Activated CD4-positive, alpha-beta T cell treated with anti-CD3 and anti-CD28 coated beads, Interleukin-2, amount 50 U/mL, for 24 hours (primary cell): Measurements from ENCODE around the gene CA10.

Source experiments
- DNase-seq, 2 donors: peaks; one replicate each; pipeline ENCODE4 v3.0.0-alpha.2; 2020; ENCODE audit warnings: low read depth in 1 of 2, low spot score in 1 of 2

Gene CA10

GRCh38 chr17:52147431-52147830 is 11.1 kb downstream of the CA10 start:
- no peak for DNase-seq

- no peak for DNase-seq
These were observed 13.0 kb downstream of the CA10 start for GRCh38 chr17:52145476-52145875.

DNA sequence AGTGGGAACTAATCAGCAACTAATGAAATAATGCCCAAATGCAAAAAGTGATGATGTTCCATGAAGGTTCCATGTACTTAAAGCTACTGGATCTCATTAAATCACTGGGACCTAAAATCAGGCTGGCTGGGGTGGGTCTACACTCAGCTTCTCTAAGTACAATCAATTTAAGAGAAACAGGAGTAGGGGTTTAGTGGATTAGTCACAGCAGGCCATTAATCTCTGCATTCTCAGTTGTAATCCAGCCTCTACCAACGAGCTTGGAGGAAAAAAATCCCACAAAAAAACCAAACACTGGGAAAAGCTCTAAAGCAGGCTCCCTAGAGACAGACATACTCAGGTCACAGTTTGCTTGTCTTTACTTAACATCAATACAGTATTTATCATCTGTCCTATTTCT is 15.0 kb downstream of the CA10 start:
- no peak for DNase-seq

DNA sequence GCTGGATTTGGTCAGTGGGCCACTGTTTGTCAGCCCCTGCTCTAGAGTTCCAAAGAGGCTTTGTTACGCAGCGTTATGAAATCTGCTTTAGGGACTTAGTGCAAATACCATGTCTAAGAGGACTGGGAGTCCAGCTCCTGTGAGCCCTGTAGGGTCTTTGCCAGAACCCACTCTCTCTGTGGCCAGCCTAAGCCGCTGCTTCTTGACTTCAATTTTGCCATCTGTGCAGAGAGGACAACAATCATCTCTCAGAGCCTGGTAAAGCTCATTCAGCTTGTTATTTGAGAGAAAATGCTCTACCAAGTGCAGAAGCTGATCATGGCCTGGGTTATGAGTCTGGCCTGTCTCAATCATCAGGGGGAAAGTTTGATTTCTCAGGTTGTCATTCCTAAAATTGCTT is 17.9 kb downstream of the CA10 start:
- DNase-seq: no peak

DNA sequence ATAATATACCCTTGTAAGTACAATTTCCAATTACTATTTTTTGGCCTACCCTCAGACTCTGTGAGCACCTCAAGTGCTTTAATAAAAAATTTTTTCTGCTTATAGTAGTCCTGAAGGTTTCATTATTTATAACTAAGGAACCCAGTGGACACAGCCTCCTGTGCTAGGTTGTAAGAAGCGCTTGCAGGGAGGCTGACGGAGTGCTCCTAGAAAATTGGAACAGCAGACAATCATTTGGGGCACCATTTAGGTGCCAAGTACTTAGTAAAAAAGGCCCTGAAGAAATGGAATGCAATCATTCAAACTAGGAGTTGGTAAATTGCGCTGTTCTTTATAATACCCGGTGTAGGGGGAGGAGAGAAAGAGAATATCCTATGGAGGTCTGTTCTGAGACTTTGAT is 19.8 kb downstream of the CA10 start:
- DNase-seq: no peak

- DNase-seq: no peak
These were observed 20.2 kb downstream of the CA10 start for GRCh38 chr17:52138350-52138749.

GRCh38 chr17:52136166-52136565 is 22.3 kb downstream of the CA10 start:
- no peak for DNase-seq

- no peak for DNase-seq
These were observed 23.9 kb downstream of the CA10 start for GRCh38 chr17:52134641-52135040.

- DNase-seq: no peak
These were observed 29.8 kb downstream of the CA10 start for GRCh38 chr17:52128721-52129120.

- no peak for DNase-seq
These were observed 33.5 kb downstream of the CA10 start for GRCh38 chr17:52124993-52125392.

DNA sequence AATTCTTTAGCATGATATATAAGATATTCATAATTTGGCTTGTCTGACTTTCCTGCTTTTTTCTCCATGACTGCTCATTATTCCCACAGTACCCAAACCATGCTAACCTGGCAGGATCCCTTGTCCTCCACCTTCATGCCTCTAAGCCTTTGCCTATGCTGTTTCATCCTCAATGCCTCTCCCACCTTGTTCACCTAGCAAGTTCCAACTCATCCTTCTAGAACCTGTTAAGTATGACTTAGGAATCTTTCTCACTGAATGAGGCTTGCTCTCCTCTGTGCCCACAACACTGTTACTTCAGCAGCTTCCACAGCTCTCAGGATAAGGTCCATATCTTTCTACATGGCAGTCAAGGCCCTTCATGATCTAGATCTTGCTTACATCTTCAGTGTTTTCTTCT is 34.0 kb downstream of the CA10 start:
- DNase-seq: no peak

GRCh38 chr17:52120465-52120864 is 38.0 kb downstream of the CA10 start:
- DNase-seq: no peak

GRCh38 chr17:52110923-52111581 is 47.5 kb downstream of the CA10 start:
- no peak for DNase-seq

- no peak for DNase-seq
These were observed 51.8 kb downstream of the CA10 start for GRCh38 chr17:52106638-52107261.

DNA sequence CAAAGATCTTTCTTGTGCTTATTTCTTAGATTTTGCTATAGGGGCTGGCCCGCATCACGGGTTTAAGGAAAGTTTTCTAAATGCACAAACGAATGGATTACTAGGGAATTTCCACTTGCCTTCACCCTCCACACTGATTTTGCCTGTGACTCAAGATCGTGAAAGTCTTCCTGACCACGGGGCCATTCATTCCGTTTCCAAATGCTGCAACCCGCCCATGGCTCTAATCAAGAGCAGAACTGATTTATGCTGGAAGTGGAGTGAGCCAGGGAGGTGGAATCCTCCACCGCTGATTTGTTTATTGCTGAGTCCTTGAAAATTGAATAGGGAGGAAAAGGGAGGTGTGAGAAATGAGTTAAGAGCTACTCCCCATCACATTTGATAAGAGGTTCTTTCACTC is 52.4 kb downstream of the CA10 start:
- no peak for DNase-seq

GRCh38 chr17:52105591-52105990 is 52.9 kb downstream of the CA10 start:
- DNase-seq: no peak

DNA sequence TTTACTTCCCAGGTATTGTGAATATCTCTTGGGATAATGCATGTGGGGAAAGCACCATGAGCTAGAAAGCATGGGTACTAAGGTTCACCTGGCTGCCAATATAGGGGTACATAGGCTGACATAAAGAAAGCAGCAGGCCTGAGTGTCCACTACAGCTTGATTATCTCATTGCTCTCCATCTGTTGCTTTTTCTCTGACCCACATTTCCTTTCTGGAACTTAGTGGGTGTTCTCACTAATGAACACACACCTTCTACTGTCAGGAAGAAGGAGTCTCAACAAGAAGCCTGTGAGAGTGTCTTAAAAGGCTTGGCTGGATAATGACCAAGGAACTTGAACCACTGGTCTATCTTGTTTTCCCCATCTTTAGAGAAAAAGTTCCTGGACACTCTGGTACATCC is 62.5 kb downstream of the CA10 start:
- no peak for DNase-seq

DNA sequence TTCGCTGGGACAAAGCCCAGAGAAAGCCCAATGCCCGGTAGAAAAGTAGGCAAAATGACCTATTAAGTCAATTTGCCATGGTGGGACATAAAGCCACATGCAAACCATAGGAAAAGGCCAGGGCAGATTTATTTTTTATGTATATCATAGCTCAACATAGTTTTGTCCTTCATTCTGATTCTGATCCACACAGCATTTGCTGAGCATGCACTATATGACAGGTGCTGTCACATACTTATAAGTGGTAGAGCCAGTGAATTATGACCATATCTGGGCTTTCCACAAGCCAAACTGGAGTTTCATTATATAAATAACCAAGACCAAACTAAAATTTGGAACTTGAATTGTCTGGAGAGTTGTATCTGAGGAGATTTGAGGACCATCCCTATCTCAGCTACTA is 74.3 kb downstream of the CA10 start:
- DNase-seq: no peak

GRCh38 chr17:52079496-52079895 is 79.0 kb downstream of the CA10 start:
- no peak for DNase-seq

GRCh38 chr17:52071712-52072111 is 86.8 kb downstream of the CA10 start:
- no peak for DNase-seq

GRCh38 chr17:52064791-52065211 is 93.7 kb downstream of the CA10 start:
- no peak for DNase-seq

DNA sequence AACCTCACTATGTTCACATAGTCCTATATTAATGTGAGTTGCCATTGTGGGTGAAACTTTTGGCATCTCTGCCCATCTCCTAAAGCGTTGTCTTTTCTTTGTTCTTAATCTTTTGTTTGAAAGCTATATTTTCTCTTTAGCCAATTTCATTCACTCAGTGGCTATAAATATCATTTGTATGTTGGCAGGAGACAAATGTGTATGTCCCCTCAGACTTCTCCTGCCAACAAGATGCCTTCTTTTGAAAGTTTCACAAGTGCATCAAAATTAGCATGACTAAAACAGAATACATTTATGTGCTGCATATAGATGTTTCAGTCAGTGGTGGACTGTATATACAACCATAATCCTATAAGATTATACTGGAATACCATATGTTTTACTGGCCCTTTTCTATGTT is 109.0 kb downstream of the CA10 start:
- DNase-seq: no peak

- DNase-seq: no peak
These were observed 109.5 kb downstream of the CA10 start for GRCh38 chr17:52049051-52049450.
